HG03378 (cell line): ENCODE results near the gene ADAT2.
A peak's percentile ranks its signal among the peaks of the same experiment; 100 is the strongest.
"Not testable (repeated sequence)": the region's sequence is repeated elsewhere in the genome, so short reads cannot be mapped to it uniquely, and the experiment has no call there.

Experiments used
- ATAC-seq: cut with Tn5 transposase; IDR thresholded peaks from one replicate; pipeline ENCODE4 v1.9.1; 2021; ENCODE audit warnings: mild to moderate bottlenecking, moderate library complexity; ENCODE audit not compliant: unreplicated experiment

ADAT2 gene

GRCh38 chr6:143450453-143451371, at the start of gene ADAT2, which contains the start of gene PEX3:
Gene ADAT2, minus strand, starts transcription at chr6:143450695. Its CDS starts 37 bp downstream, at chr6:143450658.
Gene PEX3, plus strand, starts transcription at chr6:143450805. Its CDS starts 238 bp downstream, at chr6:143451043.
- peak; percentile 93 for ATAC-seq

GRCh38 chr6:143498428-143498827, 47.9 kb upstream of the ADAT2 start:
- ATAC-seq: no peak

GRCh38 chr6:143496974-143497373, 46.5 kb upstream of the ADAT2 start:
- no peak for ATAC-seq

GRCh38 chr6:143490775-143491174, 40.3 kb upstream of the ADAT2 start:
- ATAC-seq: no peak

GRCh38 chr6:143490244-143490643, 39.7 kb upstream of the ADAT2 start:
- ATAC-seq: no peak

GRCh38 chr6:143486752-143487151, 36.3 kb upstream of the ADAT2 start:
- ATAC-seq: no peak

- no peak for ATAC-seq
Measured at GRCh38 chr6:143485967-143486366, 35.5 kb upstream of the ADAT2 start.

- ATAC-seq: no peak
Measured at GRCh38 chr6:143482593-143482992, 32.1 kb upstream of the ADAT2 start.

- no peak for ATAC-seq
Measured at GRCh38 chr6:143478479-143479062, 28.1 kb upstream of the ADAT2 start.

- ATAC-seq: no peak
Measured at GRCh38 chr6:143476545-143476944, 26.1 kb upstream of the ADAT2 start.

GRCh38 chr6:143471822-143472221, 21.3 kb upstream of the ADAT2 start:
- no peak for ATAC-seq

GRCh38 chr6:143468823-143469222, 18.3 kb upstream of the ADAT2 start:
- not testable (repeated sequence) for ATAC-seq

- no peak for ATAC-seq
Measured at GRCh38 chr6:143468026-143468425, 17.5 kb upstream of the ADAT2 start.

GRCh38 chr6:143465546-143465945, 15.1 kb upstream of the ADAT2 start:
- no peak for ATAC-seq

GRCh38 chr6:143457563-143458359, 7.3 kb upstream of the ADAT2 start:
- no peak for ATAC-seq

- no peak for ATAC-seq
Measured at GRCh38 chr6:143451531-143451930, 1.0 kb upstream of the ADAT2 start.

GRCh38 chr6:143449714-143450452, 612 bp downstream of the ADAT2 start:
- ATAC-seq: peak; percentile 5

GRCh38 chr6:143449082-143449713, 1.3 kb downstream of the ADAT2 start:
- no peak for ATAC-seq

GRCh38 chr6:143447865-143448264, 2.6 kb downstream of the ADAT2 start:
- ATAC-seq: not testable (repeated sequence)

- no peak for ATAC-seq
Measured at GRCh38 chr6:143443096-143443495, 7.4 kb downstream of the ADAT2 start.
